A549 (cell line): ENCODE results near the gene HEG1.

Experiments
- BHLHE40 ChIP-seq: IDR thresholded peaks from 2 replicates; pipeline ENCODE4 v1.6.1; 2012; ENCODE audit warnings: low read depth, low read length, inconsistent platforms
- EHMT2 ChIP-seq: fragments of 200-600 bp; sonication (generic); IDR thresholded peaks from 2 replicates; pipeline ENCODE4 v1.6.1; 2016; ENCODE audit warnings: antibody characterized with exemption, low read depth, mild to moderate bottlenecking, moderate library complexity

DNA sequence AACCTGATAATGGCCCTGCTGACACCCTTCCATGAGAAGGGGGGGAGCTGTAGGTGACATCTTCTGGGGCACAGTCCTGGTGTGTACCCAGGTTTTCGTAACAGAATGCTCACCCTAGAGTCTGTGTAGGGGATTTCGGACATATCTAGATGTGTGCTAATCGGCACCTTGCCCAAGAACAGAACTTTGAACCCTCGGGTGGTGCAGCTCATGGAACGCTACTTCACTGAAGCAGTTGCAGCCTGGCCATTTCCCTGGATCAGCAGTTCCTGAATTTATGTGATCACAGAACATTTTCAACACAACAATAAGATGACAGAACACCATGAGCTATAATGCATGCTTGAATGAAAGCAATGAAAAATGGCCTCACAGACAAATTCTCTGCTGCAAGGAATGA lies 63.8 kb downstream of the HEG1 start:
- TF ChIP-seq BHLHE40 (no peak), EHMT2 (no peak)
